GM12892 (cell line): ENCODE results near the gene EGLN1.

Experiments used
- POLR2AphosphoS5 ChIP-seq: IDR thresholded peaks from 2 replicates; pipeline ENCODE4 v1.6.1; 2011; ENCODE audit warnings: low read depth, low read length, control low read depth
- TAF1 ChIP-seq: IDR thresholded peaks from 2 replicates; pipeline ENCODE4 v1.6.1; 2011; ENCODE audit warnings: low read depth, mild to moderate bottlenecking, control low read depth, low read length, borderline replicate concordance

GRCh38 chr1:231363624-231364023 is 58.5 kb downstream of the EGLN1 start:
- TF ChIP-seq TAF1 (no peak), POLR2AphosphoS5 (no peak)
